HEK293T (cell line): ENCODE results near the gene PRKCE.

ENCODE experiments used
- FOXM1 ChIP-seq: fragments of 450-650 bp; IDR thresholded peaks from 2 replicates; pipeline ENCODE4 v1.6.1; 2017; ENCODE audit warnings: mild to moderate bottlenecking, borderline replicate concordance
- HDGF ChIP-seq: fragments of 450-650 bp; IDR thresholded peaks from 2 replicates; pipeline ENCODE4 v1.6.1; 2017; ENCODE audit warnings: antibody characterized with exemption, borderline replicate concordance
- SP1 ChIP-seq: fragments of 450-650 bp; IDR thresholded peaks from 2 replicates; pipeline ENCODE4 v1.6.1; 2017
- TARDBP ChIP-seq: fragments of 450-650 bp; IDR thresholded peaks from 2 replicates; pipeline ENCODE4 v1.6.1; 2016
- ZNF384 ChIP-seq: fragments of 450-650 bp; IDR thresholded peaks from 2 replicates; pipeline ENCODE4 v1.6.1; 2016

DNA sequence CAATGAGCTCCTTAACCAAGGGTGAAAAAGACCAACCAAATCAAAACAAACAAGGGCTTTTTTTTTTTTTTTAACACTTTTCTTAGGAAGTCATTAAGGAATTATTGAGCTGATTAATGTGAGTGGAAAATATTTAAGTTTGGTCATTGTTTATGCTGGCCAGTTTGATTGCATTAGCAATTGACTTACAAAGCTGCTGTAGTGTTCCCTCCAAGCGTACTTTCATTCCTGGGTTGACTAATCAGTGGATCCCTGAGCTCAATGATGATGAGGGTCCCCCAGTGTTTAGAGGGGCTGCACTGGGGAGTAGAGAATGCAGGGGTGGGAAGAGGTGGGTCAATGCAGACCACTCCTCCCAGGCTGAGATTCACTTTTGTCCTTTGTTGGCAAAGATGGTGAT, 119.3 kb downstream of the PRKCE start:
- TF ChIP-seq HDGF (no peak), FOXM1 (no peak), SP1 (no peak), ZNF384 (no peak), TARDBP (no peak)
